Stomach (tissue), 9 donors: ENCODE results near the gene CEBPZ. TPM values are rescaled to one million over a fixed set of nuclear protein-coding genes. Genes with fewer than 3 reads are reported as not detected.

Experiments
- DNase-seq, 2 donors: peaks; one replicate each; pipeline versions ENCODE4 v3.0.0 to v3.0.0-alpha.2; 2013 to 2019
- H3K27ac ChIP-seq, 5 donors: fragments of 200-600 bp in 4 of 5; sonication (generic) in 4 of 5; one replicate each; pipeline ENCODE4 v1.5.1; 2013 to 2019; ENCODE audit warnings: mild to moderate bottlenecking in 1 of 5, moderate library complexity in 1 of 5
- H3K27me3 ChIP-seq, 3 donors: fragments of 200-600 bp; sonication (generic); one replicate each; pipeline ENCODE4 v1.5.1; 2017 to 2019; ENCODE audit warnings: mixed run types in 1 of 3
- H3K36me3 ChIP-seq, 4 donors: fragments of 200-600 bp; sonication (generic); 1 replicate in 3 of 4; 2 replicates in 1 of 4; pipeline ENCODE4 v1.5.1; 2016 to 2019
- H3K4me1 ChIP-seq, 4 donors: fragments of 200-600 bp; sonication (generic); one replicate each; pipeline ENCODE4 v1.5.1; 2016 to 2019
- H3K4me3 ChIP-seq, 4 donors: fragments of 200-600 bp; sonication (generic) in 3 of 4; one replicate each; pipeline ENCODE4 v1.5.1; 2016 to 2019; ENCODE audit warnings: mild to moderate bottlenecking in 1 of 4
- H3K9me3 ChIP-seq, 4 donors: fragments of 200-600 bp; sonication (generic); one replicate each; pipeline ENCODE4 v1.5.1; 2016 to 2019
- CTCF ChIP-seq, 7 experiments: fragments of 450-650 bp in 4 of 7; fragments of 200-600 bp in 3 of 7; sonication (generic) in 3 of 7; IDR thresholded peaks; one replicate each; pipeline ENCODE4 v1.5.1; 2016 to 2019; ENCODE audit warnings: antibody characterized with exemption in 7 of 7, control low read depth in 2 of 7, mild to moderate bottlenecking in 1 of 7
- EP300 ChIP-seq: sonication (generic); formaldehyde crosslinking; IDR thresholded peaks from one replicate; pipeline ENCODE4 v1.6.1; 2017; ENCODE audit warnings: antibody characterized with exemption
- POLR2A ChIP-seq, 4 donors: fragments of 450-650 bp; IDR thresholded peaks; one replicate each; pipeline ENCODE4 v1.6.1; 2016; ENCODE audit warnings: antibody characterized with exemption in 4 of 4, control low read depth in 2 of 4, mild to moderate bottlenecking in 1 of 4, moderate library complexity in 1 of 4
- POLR2AphosphoS5 ChIP-seq, 3 donors: sonication (generic); formaldehyde crosslinking; IDR thresholded peaks; one replicate each; pipeline ENCODE4 v1.6.1; 2016; ENCODE audit warnings: antibody characterized with exemption in 3 of 3
- WGBS, 5 donors: extraction: QIAGEN DNeasy Blood & Tissue Kit in 3 of 5; methylation state at CpG; one replicate each; pipeline versions ENCODE4 v1.1.5 to v1.1.7; 2013 to 2018; 5-methylcytosine and 5-hydroxymethylcytosine counted together
- intact Hi-C: fragments of 100-400 bp; cut with DNase I; formaldehyde crosslinking; loops from one replicate; pipeline ENCODE4 v1.15.1; 2023; ENCODE audit warnings: low total_unique reads
- polyA plus RNA-seq, 3 donors: library from polyadenylated mRNA; stranded (reverse); fragments of 200-250 nt; gene quantifications; one replicate each; pipeline ENCODE4 v1.2.3, GENCODE V29; 2013
- total RNA-seq, 5 donors: library from RNA; depleted of rRNA; stranded (reverse); fragments of >200 nt; gene quantifications; one replicate each; pipeline versions ENCODE4 v1.1.0 to v1.2.3, GENCODE V29; 2014 to 2016
- donor health status: healthy with polysubstance abuse.
- donor health status: Bipolar disorder and iron deficiency.
- donor health status: healthy.

CEBPZ gene
- total and polyA plus RNA-seq, 8 donors = 18.7 to 59.4 (median 48.2) TPM

- intact Hi-C loops = no loop called here
- TF ChIP-seq POLR2AphosphoS5 (IDR thresholded peaks at IDR 0.05) (no peak), CTCF (IDR thresholded peaks at IDR 0.05) (peak in 4 of 7 experiments; percentile 41 to 47 (median 46)), EP300 (no peak), POLR2A (IDR thresholded peaks at IDR 0.05) (no peak)
- peak overlapping the region in 3 of 5 donors; percentile 39 to 65 (median 49) for H3K27ac ChIP-seq
- H3K4me3 ChIP-seq = no peak overlapping the region
- peaks cover 0 to 9% (median 0%) of the 10 kb centered on the region in 4 donors for H3K4me1 ChIP-seq
- 53 to 59% (median 55%) methylated on average over 17 of the region's 17 CpGs for WGBS, 5 donors
- no peaks in the 10 kb centered on the region for H3K27me3 ChIP-seq
- DNase-seq = peak in 1 of 2 donors; percentile 59
- no peaks in the 10 kb centered on the region for H3K36me3 ChIP-seq
- peaks cover 0 to 18% (median 5%) of the 10 kb centered on the region in 4 donors for H3K9me3 ChIP-seq
These were observed 63.0 kb downstream of the CEBPZ start for GRCh38 chr2:37168217-37168981.

GRCh38 chr2:37167636-37168180, 63.7 kb downstream of the CEBPZ start:
- Histone ChIP-seq H3K27me3 (no peaks in the 10 kb centered on the region), H3K9me3 (peaks cover 0 to 19% (median 5%) of the 10 kb centered on the region in 4 donors), H3K4me1 (peaks cover 0 to 9% (median 0%) of the 10 kb centered on the region in 4 donors), H3K4me3 (no peak overlapping the region), H3K27ac (peak overlapping the region in 3 of 5 donors; percentile 39 to 65 (median 49)), H3K36me3 (no peaks in the 10 kb centered on the region)
- 74 to 80% (median 76%) methylated on average over 3 of the region's 3 CpGs for WGBS, 5 donors
- no peak for TF ChIP-seq EP300
- TF ChIP-seq POLR2A (IDR thresholded peaks at IDR 0.05) = no peak
- TF ChIP-seq CTCF (IDR thresholded peaks at IDR 0.05) = no peak
- no peak for TF ChIP-seq POLR2AphosphoS5 (IDR thresholded peaks at IDR 0.05)
- DNase-seq = peak in 1 of 2 donors; percentile 62
- intact Hi-C loops = no loop called here

- intact Hi-C loops = no loop called here
- DNase-seq = no peak
- 91 to 97% (median 94%) methylated on average over 1 of the region's 1 CpG for WGBS, 5 donors
These were observed 66.6 kb downstream of the CEBPZ start for GRCh38 chr2:37164757-37165156.

More at GRCh38 chr2:37164757-37165156, 66.6 kb downstream of the CEBPZ start:
- no peak for TF ChIP-seq POLR2A (IDR thresholded peaks at IDR 0.05)
- TF ChIP-seq EP300 = no peak
- TF ChIP-seq CTCF (IDR thresholded peaks at IDR 0.05) = no peak
- no peak for TF ChIP-seq POLR2AphosphoS5 (IDR thresholded peaks at IDR 0.05)
- Histone ChIP-seq H3K4me3 (no peak overlapping the region), H3K4me1 (peaks cover 0 to 9% (median 0%) of the 10 kb centered on the region in 4 donors), H3K27ac (no peak overlapping the region), H3K36me3 (no peaks in the 10 kb centered on the region), H3K27me3 (no peaks in the 10 kb centered on the region), H3K9me3 (peaks cover 0 to 19% (median 5%) of the 10 kb centered on the region in 4 donors)
